Putamen (tissue), 1 donor: ENCODE measurements around the gene STX10.

Experiments used
- DNase-seq: peaks from one replicate; pipeline ENCODE4 v3.0.0-alpha.2; 2016; ENCODE audit warnings: low spot score

Gene STX10

DNA sequence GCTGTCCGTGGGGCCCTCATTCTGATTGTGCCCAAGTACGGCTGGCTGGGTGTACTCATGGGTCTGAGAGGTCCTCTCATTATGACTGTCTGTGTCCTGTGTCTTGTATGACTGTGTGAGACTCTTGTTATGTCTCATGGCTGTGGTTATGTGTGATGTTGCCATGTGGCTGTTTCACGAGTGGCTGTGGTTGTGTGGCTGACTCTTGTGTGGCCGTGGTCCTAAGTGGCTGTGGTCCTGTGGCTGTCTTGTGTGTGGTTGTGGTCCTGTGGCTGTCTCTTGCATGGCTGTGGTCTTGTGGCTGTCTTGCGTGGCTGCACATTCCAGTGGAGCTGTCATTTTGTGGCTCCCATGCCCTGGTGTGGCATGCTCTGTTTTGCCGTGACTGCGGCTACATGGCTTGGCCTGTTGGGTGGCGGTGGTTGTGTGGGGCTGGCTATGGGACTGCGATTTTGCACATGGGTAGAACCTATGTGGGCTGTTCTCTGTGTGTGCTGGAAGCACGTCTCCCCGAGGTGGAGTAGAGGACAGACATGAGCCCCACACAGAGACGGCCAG lies 50.1 kb downstream of the STX10 start:
- DNase-seq: no peak

DNA sequence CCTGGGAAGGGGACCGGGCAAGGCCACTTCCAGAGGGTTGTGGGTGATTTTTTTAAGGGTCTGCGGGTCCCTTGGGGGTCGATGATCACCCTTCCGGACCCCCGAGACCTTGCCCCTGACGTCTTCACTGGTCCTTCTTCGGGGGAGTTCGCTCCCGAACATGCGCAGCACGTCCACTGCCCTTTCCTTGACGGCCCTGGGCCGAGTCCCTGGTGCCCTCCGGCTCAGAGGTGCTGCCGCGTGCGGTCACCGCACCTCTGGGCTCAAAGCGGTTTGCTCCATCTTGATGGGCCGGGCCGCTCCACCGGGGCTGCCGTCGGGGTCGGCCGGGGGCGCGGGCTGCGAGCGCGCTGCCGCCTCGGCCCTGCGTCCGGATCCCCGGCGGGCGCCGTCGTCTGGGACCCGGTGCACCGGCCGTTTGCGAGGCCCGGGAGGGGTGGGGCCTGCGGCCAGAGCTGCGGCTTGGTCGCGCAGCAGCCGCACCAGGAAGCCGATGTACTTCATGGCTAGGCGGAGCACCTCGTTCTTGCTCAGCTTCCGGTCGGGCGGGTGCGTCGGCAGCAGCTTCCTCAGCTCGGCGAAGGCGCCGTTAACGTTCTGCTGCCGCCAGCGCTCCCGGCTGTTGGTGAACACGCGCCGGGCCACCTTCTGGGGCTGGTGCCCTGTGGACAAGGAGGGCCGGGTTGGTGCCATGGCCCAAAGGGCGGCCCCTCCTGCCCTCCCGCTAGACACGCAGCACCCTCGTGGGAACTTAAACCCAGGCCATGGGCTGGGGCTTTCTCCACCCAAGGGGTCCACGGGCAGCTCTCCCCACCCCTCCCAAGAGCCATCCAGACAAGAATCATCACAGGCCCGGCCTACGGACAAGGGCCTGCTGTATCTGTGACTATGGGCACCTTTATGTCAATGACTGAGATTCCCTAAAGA lies 50.8 kb downstream of the STX10 start:
- DNase-seq: no peak

DNA sequence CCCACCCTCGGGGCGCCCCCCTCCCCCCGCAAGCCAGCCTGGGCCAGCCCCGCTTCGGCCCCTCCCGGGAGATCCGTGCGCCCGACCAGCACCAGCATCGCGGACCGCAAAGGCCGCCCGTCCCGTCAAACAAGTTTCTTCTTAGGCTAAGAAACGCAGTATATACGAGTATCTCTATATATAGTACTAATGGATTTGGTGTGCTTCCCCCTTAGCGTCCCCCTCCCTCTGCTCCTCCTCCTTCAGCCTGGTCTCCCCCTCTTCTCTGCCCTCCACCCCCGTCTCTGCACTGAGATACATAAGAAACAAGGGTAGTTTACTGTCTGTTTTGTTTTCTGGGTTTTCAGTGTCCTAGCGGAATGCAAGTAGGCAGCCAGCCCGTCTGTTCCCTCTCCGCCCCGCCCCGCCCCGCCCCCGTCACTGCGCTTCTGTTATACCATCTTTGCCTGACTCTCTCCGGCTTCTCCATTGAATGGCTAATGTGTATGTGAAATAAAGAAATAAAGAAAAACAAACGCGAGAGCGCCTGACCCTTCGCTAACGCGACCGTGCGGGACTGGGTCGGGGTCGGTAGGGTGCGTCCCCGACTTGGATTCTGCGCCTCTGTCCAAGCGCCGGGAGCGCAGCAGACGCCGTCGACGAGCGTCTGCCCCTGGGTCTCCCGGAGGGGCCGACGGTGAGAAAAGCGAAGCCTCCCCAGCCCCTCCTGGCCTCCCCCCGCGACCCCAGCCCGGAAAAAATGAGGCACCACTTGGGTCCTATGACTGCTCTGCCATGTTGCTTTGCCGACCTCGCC lies 51.7 kb downstream of the STX10 start:
- no peak for DNase-seq

DNA sequence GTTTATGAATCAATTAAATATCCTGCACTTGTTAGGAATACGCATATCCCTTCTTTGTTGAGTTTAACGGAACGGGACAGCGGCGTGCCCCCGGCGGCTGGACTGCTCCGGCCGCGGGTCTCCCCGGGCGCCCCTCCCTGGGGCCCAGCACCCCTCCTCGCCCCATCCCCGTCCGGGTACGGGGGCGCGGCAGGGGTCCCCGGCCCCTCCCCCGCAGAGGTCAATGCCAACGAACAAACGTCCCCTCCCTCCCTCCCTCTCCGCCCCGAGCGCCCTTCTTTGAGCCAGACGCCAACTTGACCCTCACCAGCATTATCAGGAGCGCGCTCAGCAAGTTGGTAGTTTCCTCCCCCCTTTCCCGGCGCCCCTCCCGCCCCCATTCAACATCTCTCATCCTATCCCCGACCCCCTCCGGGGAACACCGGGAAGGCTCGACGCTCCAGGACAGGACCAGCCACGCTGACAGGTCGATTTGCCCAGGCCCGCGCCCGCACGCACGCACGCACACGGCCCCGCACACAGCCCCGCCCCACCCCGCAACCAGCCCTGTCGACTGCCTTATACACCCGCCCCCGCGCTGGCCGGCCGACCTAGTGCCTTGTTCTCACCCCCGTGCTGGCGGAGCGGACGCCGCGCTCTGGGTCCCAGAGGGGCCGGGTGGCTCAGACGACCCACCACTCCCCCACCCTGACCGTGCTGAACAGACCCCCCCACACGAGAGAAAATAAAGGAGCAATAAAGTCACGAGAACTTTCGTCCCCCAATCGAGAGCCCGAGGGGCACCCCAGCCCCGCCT lies 52.5 kb downstream of the STX10 start:
- no peak for DNase-seq

DNA sequence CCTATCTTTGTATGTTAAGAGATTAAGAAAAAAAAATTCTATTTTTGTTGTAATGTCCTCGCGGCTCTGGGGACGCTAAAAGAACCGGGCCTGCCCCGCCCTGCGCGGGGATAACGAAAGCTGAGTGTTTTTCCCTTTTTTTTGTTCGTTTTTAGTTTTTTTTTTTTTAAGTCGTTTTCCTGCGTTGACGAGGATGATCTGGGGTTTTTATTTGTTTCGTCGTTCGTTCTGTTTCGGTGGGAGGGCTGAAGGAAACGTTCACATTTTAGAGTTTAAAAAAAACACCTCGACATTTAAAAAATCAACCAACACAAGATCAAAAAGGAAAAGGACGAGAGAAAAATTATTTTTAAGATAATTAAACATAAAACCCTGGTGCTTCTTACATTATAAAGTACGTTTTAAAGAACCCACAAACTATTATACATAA lies 53.1 kb downstream of the STX10 start:
- no peak for DNase-seq

DNA sequence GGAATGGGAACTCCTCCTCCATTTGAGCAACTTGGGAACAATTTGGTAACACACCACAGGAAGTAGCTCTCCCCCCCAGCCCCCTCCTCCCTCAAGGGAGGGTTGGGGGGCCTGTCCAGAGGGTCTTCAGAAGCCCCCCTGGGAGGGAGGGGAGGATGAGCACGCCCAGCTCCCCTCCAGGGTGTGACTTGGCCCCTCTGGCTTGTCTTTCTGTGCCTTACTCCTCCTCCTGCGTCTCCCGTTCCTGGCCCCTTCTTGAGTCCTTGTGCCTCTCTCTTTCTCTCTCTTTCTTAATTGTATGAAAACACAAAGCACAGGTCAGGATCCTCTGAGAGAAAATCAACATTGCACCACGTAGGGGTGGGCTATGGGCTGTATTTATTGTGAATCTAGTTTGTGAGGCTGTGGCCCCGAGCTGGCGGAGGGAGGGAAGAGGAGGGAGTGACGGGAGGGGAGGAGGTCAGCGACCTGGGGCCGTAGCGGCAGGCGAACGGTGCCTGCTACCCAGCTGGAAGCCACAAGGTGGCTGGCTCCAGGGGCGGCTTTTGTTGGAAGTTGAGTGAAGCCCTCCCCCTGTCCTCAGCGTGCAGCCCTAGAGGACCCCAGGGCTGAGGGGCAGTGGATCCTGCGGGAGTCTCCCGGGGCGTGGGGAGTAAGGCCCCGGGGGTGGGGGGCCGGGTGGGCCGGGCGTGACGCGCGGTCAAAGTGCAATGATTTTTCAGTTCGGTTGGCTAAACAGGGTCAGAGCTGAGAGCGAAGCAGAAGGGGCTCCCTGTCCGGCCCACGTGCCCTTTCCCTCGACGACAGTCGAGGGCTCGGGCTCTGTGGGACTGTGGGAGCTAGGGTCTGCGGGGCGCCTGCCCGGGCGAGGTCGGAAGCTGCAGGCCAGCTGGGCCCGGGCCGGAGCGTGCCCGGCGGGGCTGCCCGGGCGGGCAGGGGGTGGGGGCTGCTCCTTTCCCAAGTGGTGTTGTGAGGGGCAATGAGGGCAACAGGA lies 53.9 kb downstream of the STX10 start:
- no peak for DNase-seq

DNA sequence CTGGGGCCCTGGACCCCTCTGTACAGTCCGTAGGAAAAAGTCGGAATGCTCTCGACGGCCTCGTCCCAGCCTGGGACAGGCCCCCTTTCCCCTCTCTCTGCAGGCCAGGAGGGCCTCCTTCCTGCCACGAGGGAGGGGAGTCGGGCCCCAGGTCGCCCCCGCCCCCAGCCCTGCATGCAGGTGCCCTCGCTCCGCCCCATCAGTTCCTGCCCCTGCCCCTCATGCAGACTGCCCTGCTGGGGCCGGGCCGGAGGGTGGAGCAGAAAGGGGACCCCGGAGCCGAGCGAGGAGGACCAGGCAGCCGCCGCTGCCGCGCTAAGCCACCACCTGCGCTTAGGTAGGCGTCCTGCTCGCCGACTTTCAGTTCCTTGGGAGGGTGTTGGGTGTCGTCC lies 54.8 kb downstream of the STX10 start:
- DNase-seq: no peak

DNA sequence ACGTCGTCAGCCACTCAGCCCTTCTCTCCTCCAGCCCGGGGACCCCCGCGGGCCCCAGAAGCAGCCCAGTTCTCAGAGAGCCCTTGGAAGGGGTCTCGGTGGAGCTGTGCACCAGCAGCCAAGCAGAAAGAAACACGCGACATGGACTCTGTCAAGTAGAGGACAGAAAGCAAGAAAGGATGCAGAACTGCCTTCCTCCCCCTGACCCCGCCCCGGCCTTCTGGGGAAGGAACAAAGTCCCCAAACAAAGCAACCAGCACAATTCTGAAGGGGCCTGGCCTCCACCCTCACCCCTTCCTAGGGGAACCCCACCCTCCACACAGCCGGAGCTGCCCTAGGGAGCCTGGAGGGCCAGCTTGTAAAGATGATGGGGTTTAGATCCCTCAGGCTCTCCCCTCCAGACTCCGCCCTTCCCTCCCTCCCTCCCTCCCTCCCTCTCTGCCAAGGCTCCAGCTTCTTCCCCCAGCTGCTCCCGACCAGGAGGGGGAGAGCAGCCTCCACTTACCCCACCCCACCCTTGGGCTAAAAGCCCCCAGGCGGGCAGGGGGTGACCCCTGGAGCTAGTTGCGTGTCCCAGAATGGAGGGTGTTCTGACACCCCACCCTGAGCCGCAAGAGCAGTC lies 55.3 kb downstream of the STX10 start:
- DNase-seq: no peak

DNA sequence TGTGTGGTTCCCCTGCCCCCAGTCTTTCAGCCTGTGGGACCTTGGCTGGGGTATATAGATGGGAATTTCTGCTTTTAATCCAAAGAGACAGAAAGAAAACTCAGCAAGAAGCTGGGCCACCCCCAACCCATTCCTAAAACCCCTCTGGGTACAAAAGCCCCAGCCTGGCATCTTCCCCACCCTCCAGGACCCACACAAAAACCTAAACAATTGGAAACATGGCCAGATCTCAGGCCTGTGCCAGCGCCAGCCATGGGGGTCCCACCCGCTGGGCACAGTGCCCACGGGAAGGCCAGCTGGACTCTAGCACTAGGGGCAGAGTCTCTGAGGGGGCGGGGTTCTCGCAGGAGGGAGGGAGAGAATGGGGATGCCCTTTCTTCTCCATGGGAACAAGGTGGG lies 56.1 kb downstream of the STX10 start:
- DNase-seq: no peak
